ENCODE measurements around the gene NXPH4. TPM values are rescaled to one million over a fixed set of nuclear protein-coding genes. Genes with fewer than 3 reads are reported as not detected.

Gene NXPH4
- total and polyA plus RNA-seq, 10 of the 15 experiments (the other 5 are each of a cell fraction or from before 2014, with no cell fraction given), result 0.03 to 0.26 TPM; not detected in 8

DNA sequence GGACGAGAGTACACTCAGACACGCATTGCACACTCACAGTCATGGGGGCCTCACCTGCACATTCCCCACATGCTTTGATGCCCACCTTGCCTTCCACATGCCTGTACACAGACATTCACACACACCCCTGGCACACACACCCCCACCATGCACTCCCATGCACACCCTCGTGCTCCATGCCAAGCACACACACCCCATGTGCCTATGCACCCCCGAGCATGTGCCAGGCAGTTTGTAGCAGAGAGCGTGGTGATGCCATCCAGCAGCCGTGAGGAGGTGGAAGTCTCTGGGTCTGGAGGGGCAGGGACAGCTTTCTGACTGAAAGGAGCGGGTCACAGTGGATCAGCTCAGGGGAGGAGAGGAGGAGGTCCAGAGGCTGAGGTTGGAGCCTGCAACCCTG lies 10.7 kb upstream of the NXPH4 start:
- no peak overlapping the region for H3K27ac ChIP-seq (ENCODE audit: control insufficient read depth, insufficient read depth)
- ChIA-PET RAD21 (ENCODE audit: unreplicated experiment) (no interaction called here), POLR2A (no interaction called here), CTCF (no interaction called here), SMC1A (ENCODE audit: uncharacterized antibody, unreplicated experiment) (interaction anchor here (0.7 kb wide), 1 partner anchor 84 kb away, joined by 3 read pairs; no protein-coding TSS in a partner anchor)
- H3K27me3 ChIP-seq (replicated peaks in 1 of 2; ENCODE audit: control insufficient read depth in 2 of 2, insufficient read depth in 2 of 2, low read length in 1 of 2), result no peaks in the 10 kb centered on the region; a peak in 1 of 4 replicates
- no peaks in the 10 kb centered on the region for H3K79me2 ChIP-seq (ENCODE audit: control insufficient read depth, insufficient read depth, low read length)
- no peak for DNase-seq (ENCODE audit: low read depth, low spot score)
- H2AFZ ChIP-seq (ENCODE audit: control insufficient read depth, low read depth, low read length), result no peak overlapping the region
- no peak overlapping the region for H3K4me2 ChIP-seq (ENCODE audit: control insufficient read depth, insufficient read depth)
- no peaks in the 10 kb centered on the region for H3K36me3 ChIP-seq (ENCODE audit: control insufficient read depth in 2 of 2, insufficient read depth in 2 of 2, low read length in 1 of 2)
- H3K9ac ChIP-seq (ENCODE audit: control insufficient read depth, insufficient read depth, low read length), result no peak overlapping the region
- H3K4me3 ChIP-seq, result no peak overlapping the region
- H4K20me1 ChIP-seq (ENCODE audit: control insufficient read depth, insufficient read depth), result no peaks in the 10 kb centered on the region
- no peak for ATAC-seq
- in situ Hi-C loops (cut with MboI) (no loop called here), intact Hi-C loops (cut with micrococcal nuclease; ENCODE audit: unreplicated experiment) (no loop called here)
- no peak for FAIRE-seq
- 19% methylated on average over 7 of the region's 7 CpGs for WGBS (ENCODE audit: insufficient coverage, insufficient replicate concordance, low lambda C conversion rate, missing lambda C conversion rate)
- BruUV-seq (replicated peaks), result no TSS peak
- no peaks in the 10 kb centered on the region for H3K9me3 ChIP-seq (replicated peaks; ENCODE audit: control insufficient read depth, insufficient read depth, low read length)
- H3K4me1 ChIP-seq (ENCODE audit: control insufficient read depth, insufficient read depth, low read length), result no peaks in the 10 kb centered on the region
- TF ChIP-seq IRF4 (IDR thresholded peaks at IDR 0.05; ENCODE audit: low read depth, low read length), result no peak
- no peak for TF ChIP-seq USF2 (IDR thresholded peaks at IDR 0.05; ENCODE audit: borderline replicate concordance, low read depth, low read length)
- TF ChIP-seq ZNF384 (IDR thresholded peaks at IDR 0.05; ENCODE audit: borderline replicate concordance, low read depth, low read length), result no peak
- TF ChIP-seq, protein P1, sequence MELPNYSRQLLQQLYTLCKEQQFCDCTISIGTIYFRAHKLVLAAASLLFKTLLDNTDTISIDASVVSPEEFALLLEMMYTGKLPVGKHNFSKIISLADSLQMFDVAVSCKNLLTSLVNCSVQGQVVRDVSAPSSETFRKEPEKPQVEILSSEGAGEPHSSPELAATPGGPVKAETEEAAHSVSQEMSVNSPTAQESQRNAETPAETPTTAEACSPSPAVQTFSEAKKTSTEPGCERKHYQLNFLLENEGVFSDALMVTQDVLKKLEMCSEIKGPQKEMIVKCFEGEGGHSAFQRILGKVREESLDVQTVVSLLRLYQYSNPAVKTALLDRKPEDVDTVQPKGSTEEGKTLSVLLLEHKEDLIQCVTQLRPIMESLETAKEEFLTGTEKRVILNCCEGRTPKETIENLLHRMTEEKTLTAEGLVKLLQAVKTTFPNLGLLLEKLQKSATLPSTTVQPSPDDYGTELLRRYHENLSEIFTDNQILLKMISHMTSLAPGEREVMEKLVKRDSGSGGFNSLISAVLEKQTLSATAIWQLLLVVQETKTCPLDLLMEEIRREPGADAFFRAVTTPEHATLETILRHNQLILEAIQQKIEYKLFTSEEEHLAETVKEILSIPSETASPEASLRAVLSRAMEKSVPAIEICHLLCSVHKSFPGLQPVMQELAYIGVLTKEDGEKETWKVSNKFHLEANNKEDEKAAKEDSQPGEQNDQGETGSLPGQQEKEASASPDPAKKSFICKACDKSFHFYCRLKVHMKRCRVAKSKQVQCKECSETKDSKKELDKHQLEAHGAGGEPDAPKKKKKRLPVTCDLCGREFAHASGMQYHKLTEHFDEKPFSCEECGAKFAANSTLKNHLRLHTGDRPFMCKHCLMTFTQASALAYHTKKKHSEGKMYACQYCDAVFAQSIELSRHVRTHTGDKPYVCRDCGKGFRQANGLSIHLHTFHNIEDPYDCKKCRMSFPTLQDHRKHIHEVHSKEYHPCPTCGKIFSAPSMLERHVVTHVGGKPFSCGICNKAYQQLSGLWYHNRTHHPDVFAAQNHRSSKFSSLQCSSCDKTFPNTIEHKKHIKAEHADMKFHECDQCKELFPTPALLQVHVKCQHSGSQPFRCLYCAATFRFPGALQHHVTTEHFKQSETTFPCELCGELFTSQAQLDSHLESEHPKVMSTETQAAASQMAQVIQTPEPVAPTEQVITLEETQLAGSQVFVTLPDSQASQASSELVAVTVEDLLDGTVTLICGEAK (IDR thresholded peaks at IDR 0.05; ENCODE audit: borderline replicate concordance), result no peak
- TF ChIP-seq SPI1 (IDR thresholded peaks at IDR 0.05; ENCODE audit: borderline replicate concordance, insufficient read depth, low read depth, low read length), result no peak
- TF ChIP-seq CREM (IDR thresholded peaks at IDR 0.05; ENCODE audit: low read depth), result no peak
- no peak for TF ChIP-seq POLR2AphosphoS5 (IDR thresholded peaks at IDR 0.05; ENCODE audit: low read length)
- TF ChIP-seq MEF2A (IDR thresholded peaks at IDR 0.05; ENCODE audit: insufficient read depth, low read depth, low read length), result no peak
- TF ChIP-seq ATF3 (IDR thresholded peaks at IDR 0.05; ENCODE audit: borderline replicate concordance, extremely low read depth, low read depth, low read length), result no peak
- TF ChIP-seq NR2C1 (IDR thresholded peaks at IDR 0.05), result no peak
- TF ChIP-seq, protein P2, sequence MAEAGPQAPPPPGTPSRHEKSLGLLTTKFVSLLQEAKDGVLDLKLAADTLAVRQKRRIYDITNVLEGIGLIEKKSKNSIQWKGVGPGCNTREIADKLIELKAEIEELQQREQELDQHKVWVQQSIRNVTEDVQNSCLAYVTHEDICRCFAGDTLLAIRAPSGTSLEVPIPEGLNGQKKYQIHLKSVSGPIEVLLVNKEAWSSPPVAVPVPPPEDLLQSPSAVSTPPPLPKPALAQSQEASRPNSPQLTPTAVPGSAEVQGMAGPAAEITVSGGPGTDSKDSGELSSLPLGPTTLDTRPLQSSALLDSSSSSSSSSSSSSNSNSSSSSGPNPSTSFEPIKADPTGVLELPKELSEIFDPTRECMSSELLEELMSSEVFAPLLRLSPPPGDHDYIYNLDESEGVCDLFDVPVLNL (IDR thresholded peaks at IDR 0.05; ENCODE audit: low read depth, low read length), result no peak
- no peak for TF ChIP-seq IKZF2 (IDR thresholded peaks at IDR 0.05)
- TF ChIP-seq ATF7 (IDR thresholded peaks at IDR 0.05; ENCODE audit: low read depth), result no peak
- TF ChIP-seq EGR1 (IDR thresholded peaks at IDR 0.05; ENCODE audit: borderline replicate concordance in 1 of 2, low read depth in 2 of 2, low read length in 2 of 2), result no peak
- no peak for TF ChIP-seq NFYA (IDR thresholded peaks at IDR 0.05; ENCODE audit: borderline replicate concordance, low read depth, low read length)
- TF ChIP-seq, protein P3, sequence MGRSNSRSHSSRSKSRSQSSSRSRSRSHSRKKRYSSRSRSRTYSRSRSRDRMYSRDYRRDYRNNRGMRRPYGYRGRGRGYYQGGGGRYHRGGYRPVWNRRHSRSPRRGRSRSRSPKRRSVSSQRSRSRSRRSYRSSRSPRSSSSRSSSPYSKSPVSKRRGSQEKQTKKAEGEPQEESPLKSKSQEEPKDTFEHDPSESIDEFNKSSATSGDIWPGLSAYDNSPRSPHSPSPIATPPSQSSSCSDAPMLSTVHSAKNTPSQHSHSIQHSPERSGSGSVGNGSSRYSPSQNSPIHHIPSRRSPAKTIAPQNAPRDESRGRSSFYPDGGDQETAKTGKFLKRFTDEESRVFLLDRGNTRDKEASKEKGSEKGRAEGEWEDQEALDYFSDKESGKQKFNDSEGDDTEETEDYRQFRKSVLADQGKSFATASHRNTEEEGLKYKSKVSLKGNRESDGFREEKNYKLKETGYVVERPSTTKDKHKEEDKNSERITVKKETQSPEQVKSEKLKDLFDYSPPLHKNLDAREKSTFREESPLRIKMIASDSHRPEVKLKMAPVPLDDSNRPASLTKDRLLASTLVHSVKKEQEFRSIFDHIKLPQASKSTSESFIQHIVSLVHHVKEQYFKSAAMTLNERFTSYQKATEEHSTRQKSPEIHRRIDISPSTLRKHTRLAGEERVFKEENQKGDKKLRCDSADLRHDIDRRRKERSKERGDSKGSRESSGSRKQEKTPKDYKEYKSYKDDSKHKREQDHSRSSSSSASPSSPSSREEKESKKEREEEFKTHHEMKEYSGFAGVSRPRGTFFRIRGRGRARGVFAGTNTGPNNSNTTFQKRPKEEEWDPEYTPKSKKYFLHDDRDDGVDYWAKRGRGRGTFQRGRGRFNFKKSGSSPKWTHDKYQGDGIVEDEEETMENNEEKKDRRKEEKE (IDR thresholded peaks at IDR 0.05), result no peak
